HEK293 (cell line): ENCODE results near the gene TFRC.

ENCODE experiments used
- ZNF140 ChIP-seq: fragments of 450-650 bp; formaldehyde crosslinking; IDR thresholded peaks from 2 replicates; pipeline ENCODE4 v1.5.1; 2016; ENCODE audit warnings: missing biosample characterization, missing genetic modification characterization
- ZNF19 ChIP-seq: fragments of 450-650 bp; formaldehyde crosslinking; IDR thresholded peaks from 2 replicates; pipeline ENCODE4; 2016; ENCODE audit warnings: missing biosample characterization, missing genetic modification characterization, low read depth
- ZNF280C ChIP-seq: fragments of 450-650 bp; formaldehyde crosslinking; IDR thresholded peaks from 2 replicates; pipeline ENCODE4 v1.5.1; 2016; ENCODE audit warnings: missing biosample characterization, missing genetic modification characterization
- ZNF302 ChIP-seq: fragments of 450-650 bp; formaldehyde crosslinking; IDR thresholded peaks from 2 replicates; pipeline ENCODE4 v1.5.1; 2016; ENCODE audit warnings: missing biosample characterization, missing genetic modification characterization, low read depth
- ZNF658 ChIP-seq: fragments of 450-650 bp; formaldehyde crosslinking; IDR thresholded peaks from 2 replicates; pipeline ENCODE4; 2016; ENCODE audit warnings: missing biosample characterization, missing genetic modification characterization
- ZNF664 ChIP-seq: fragments of 450-650 bp; formaldehyde crosslinking; IDR thresholded peaks from 2 replicates; pipeline ENCODE4 v1.5.1; 2016; ENCODE audit warnings: missing biosample characterization, missing genetic modification characterization
- TF ChIP-seq, protein P1 (sequence below): fragments of 450-650 bp; formaldehyde crosslinking; IDR thresholded peaks from 2 replicates; pipeline ENCODE4 v1.5.1; 2016; ENCODE audit warnings: missing biosample characterization, missing genetic modification characterization

DNA sequence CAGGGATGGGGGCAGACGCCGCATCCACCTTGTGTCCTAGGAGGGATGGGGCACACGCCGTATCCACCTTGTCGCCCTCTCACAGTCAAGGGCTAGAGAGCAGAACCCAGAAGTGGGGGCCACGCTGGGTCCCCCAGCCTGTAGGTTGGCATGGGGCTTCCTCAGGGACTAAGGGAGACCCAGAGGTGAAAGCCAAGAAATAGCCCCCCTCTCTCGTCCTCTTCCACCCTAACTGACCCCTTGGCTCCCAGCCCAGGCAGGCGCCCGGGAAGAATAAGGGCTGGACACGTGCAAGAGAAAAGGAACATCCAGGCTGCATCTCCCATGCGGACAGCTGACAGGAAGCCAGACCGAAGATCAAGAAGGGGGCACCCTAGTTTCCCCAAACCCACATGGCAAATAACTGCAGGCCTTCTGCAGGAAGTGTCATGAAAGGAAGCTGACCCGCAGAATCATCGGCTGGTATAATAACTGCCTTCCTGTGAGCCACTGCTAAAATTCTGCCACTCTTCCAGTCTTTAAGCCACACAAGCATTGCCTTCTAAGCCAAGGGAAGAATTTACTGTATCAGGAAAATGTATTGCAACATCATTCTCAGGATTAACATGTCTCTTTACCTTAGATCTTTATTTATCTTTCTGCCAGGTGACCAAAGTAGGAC, 38.5 kb upstream of the TFRC start:
- TF ChIP-seq, protein P1, sequence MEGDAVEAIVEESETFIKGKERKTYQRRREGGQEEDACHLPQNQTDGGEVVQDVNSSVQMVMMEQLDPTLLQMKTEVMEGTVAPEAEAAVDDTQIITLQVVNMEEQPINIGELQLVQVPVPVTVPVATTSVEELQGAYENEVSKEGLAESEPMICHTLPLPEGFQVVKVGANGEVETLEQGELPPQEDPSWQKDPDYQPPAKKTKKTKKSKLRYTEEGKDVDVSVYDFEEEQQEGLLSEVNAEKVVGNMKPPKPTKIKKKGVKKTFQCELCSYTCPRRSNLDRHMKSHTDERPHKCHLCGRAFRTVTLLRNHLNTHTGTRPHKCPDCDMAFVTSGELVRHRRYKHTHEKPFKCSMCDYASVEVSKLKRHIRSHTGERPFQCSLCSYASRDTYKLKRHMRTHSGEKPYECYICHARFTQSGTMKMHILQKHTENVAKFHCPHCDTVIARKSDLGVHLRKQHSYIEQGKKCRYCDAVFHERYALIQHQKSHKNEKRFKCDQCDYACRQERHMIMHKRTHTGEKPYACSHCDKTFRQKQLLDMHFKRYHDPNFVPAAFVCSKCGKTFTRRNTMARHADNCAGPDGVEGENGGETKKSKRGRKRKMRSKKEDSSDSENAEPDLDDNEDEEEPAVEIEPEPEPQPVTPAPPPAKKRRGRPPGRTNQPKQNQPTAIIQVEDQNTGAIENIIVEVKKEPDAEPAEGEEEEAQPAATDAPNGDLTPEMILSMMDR (tag by site-specific recombination): no peak
- TF ChIP-seq ZNF664 (no peak), ZNF140 (no peak), ZNF280C (tag by site-specific recombination) (no peak), ZNF658 (tag by site-specific recombination) (no peak), ZNF19 (no peak), ZNF302 (tag by site-specific recombination) (no peak)
